T-helper 22 cell (primary cell): ENCODE data around the gene CMIP.
A peak's percentile ranks its signal among the peaks of the same experiment; 100 is the strongest.
"Not testable (repeated sequence)": the region's sequence is repeated elsewhere in the genome, so short reads cannot be mapped to it uniquely, and the experiment has no call there.

Source experiments
- DNase-seq: peaks from one replicate; pipeline ENCODE4 v3.0.0-alpha.2; 2020; ENCODE audit warnings: low read depth

CMIP gene

DNA sequence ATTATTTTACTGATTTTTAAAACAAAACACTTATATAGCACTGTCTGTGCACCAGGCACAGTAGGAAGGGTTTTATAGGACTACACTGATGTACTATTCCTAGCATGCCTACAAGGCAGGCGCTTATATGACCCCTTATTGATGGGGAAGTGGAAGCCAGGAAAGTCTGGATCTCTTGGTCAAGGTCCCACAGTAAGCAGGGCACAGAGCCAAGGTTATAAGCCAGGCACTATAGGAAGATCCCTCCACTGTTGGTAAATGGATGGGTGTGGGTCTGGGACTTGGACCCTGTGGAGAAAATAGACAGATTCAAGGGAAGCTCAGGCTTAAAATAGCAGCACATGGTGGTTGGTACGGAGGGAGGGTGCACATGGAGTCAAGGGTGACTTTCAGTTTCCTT lies 275.4 kb downstream of the CMIP start:
- DNase-seq, result no peak

DNA sequence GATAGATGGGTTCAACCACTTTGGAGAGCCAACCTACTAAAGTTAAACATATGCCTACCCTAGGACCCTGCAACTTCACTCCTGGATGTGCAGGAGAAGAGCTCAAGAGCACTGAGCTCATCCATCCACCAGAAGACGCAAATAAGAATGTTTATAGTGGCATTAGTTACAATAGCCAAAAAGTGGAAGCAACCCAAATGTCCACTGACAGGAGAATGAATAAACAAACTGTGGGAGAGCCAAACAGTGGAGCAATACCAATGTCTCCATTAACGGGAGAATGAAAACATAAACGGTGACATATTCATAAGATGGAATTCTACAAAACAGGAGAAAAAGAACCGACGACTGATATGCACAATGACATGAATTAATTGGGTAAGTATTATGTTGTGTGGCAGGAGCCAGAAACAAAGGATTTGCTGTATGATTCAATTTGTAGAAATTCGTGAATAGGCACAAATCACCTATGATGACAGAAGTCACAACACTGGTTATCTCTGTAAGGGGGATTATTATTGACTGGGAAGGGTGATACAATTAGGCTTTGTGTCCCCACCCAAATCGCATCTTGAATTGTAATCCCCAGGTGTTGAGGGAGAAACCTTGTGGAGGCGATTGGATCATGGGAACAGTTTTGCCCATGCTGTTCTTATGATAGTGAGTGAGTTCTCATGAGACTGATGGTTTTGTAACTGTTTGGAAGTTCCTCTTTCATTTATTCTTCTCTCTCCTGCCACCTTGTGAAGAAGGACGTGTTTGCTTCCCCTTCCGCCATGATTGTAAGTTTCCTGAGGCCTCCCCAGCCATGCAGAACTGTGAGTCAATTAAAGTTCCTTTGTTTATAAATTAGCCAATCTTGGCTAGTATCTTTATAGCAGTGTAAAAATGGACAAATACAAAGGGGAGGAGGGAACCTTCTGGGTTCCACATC lies 276.6 kb downstream of the CMIP start:
- no peak for DNase-seq

DNA sequence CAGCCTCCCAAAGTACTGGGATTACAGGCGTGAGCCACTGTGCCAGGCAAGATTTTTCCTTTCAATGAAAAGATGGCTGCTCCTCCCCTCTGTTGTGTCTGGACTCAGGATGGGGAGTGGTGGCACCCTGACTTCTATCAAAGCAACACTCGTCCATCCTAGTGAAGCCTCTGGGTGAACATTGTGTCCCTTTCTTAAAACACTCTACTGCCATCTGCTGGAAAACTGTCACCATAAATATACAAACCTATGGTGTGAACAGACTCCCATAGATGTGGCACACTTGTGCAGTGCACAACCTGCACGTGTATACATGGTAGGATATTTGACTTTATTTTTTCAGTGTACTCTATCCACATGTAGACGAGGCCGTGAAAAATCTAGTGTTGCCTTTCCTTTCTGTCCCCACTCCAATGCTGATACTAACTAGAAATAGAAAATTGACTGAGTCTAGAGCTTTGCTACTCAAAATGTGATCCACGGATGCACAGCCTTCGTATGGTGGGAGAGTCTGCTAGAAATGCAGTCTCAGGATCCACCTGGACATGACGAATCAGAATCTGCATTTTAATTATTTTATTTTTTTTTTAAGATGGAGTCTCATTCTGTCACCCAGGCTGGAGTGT lies 278.6 kb downstream of the CMIP start:
- DNase-seq, result no peak

DNA sequence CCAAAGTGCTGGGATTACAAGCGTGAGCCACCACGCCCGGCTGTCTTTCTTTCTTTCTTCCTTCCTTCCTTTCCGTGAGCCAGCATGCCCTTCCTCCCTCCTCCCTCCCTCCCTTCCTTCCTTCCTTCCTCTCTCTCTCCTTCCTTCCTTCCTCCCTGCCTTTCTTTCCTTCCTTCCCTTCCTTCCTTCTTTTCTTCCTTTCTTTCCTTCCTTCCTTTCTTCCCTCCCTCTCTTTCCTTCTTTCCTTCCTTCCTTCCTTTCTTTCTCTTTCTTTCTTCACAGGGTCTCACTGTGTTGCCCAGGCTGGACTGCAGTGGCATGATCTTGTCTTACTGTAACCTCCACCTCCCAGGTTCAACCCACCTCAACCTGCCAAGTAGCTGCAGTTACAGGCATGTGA lies 283.8 kb downstream of the CMIP start:
- DNase-seq, result no peak

DNA sequence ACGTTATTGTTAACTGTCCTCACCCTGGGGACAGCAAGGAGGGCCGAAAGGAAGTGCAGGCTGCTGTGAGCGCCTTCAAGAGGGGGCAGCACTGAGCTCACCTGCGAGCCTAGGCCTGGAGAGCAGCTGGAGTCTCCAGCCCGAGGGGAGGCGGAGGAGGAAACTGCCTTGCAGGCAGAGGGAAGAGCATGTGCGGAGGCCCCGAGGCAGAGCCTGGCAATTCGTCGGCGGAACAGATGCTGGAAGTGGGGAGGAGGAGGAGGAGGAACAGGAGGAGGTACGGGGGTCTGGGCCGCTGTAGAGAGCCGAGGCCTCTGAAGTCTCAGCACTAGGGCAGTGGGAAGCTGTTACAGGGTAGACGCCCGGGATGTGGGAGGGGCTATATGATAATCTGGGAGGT lies 284.8 kb downstream of the CMIP start:
- no peak for DNase-seq

DNA sequence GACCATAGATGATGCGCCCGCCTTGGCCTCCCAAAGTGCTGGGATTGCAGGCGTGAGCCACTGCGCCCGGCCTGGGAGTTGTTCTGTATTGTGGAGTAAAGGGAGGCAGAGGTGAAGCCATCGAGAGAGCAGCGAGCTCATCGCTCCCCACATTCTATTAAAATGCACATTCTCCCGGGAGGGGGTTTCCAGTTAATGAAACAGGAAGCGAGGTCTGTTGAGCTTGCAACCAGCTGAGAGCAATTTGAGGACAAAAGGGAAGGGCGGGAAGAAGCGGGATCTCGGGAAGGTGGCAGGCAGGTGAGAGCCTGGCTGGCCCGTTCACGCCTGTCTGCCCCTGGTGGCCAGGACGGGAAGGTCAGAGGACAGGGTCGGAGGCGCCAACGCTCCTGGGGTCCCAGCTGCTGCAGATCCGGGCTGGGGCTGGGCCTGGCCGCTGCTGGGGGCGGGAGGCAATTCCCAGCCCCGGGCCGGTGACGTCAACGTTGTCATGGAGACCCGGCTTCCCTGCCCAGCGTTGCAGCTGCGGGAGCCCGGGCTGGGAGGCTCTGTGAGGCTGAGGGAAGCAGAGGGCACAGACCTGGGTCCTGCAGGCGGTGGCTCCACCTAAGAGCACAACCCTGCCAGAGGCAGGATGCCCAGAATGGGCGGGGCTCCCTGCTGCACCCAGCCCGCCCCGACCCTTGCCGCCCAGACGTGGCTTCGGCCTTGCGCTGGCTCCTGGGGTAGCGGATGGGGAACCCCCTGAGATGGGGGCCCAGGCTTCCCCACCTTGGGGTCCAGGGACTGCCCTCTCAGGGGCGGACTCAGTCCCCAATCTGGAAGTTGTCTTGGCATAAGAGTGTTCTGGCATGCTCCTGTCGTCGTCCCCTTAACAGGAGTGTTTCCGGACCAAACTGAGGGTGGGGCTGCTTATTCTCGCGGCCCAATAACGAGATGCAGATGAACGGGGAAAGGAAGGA lies 285.8 kb downstream of the CMIP start:
- peak; percentile 65 for DNase-seq

DNA sequence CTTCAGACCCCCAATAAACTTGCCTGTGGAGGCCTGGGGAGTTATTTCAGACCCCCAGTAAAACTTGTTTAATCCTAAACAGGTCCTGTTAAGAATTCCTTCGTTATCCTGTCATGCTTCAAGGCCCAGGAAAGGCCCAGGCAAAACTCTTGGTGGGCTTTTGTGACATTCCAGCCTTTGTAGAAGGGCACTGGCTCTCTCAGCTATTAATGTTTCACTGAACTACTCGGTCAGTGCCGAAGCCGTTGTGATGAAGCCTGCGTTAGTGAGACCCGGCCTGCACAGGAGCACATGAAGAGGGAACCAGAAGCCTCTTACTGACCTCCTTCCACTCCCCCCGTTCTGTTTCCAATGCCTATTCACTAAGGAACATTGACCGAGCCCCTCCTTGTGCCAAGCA lies 287.0 kb downstream of the CMIP start:
- no peak for DNase-seq

DNA sequence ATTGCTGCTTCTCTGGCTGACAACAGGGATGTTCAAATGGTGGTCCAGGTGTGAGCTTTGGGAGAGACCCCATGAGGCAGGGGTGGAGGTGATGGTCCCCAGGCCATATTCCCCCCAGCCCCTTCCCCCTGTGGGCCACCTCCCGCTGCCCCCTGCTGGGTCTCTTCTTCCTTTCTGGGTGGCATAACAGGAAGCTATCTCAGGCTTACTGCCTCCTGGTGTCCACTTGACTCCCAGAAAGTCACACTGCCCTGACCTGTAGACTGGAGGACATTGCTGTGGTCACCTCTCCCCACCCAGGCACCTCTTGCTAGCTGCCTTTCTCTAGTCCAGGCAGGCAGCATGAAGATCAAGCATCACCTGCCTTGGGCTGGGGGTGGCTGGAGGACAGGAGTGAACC lies 288.1 kb downstream of the CMIP start:
- DNase-seq, result no peak

DNA sequence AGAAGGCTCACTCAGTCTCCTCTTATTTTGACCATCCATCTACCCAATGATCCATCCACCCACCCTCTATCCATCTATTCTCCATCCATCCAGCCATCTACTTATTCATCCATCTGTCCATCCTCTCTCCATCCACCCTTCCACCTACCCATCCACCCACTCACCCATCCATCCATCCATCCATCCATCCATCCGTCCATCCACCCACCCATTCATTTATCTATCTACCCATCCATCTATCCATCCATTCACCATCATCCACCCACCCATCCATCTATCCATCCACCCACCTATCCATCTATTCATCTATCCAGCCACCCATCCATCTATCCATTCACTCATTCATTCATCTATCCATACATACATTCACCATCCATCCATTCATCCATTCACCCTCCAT lies 288.7 kb downstream of the CMIP start:
- DNase-seq, result no peak

DNA sequence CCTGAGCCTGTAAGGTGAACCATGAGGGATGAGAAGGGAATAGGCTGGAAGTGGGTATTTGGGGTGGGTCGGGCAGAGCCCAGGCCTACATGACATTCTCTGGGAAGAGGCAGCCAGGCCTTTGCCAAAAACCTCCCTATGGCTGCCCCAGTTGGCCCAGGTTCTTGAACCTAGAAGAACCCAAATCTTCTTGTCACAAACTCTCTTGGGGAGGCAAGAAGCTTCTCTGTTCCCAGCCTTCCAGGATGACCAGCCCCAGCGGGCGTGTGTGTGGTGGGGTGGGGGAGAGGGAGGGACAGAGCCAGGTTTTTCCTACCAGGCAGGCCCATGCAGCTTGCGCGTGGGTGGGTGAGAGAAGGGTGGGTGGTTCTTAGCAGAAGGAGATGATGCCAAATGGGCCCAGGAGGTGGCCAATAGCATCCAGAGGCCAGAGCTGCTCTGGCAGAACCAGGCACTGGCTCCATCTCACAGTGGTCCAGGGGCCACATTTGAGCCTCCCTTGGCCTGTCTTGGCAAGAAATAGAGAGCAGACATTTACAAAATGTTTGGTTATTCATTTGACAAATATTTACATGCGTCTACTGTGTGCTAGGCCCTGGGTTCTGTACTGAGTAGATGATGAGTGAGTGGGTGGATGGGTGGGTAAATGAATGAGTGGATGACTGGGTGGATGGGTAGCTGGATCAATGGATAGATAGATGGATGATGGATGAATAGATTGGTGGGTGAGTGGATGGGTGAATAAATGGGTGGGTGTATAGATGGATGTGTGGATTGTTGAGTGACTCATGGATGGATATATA lies 290.2 kb downstream of the CMIP start:
- no peak for DNase-seq

DNA sequence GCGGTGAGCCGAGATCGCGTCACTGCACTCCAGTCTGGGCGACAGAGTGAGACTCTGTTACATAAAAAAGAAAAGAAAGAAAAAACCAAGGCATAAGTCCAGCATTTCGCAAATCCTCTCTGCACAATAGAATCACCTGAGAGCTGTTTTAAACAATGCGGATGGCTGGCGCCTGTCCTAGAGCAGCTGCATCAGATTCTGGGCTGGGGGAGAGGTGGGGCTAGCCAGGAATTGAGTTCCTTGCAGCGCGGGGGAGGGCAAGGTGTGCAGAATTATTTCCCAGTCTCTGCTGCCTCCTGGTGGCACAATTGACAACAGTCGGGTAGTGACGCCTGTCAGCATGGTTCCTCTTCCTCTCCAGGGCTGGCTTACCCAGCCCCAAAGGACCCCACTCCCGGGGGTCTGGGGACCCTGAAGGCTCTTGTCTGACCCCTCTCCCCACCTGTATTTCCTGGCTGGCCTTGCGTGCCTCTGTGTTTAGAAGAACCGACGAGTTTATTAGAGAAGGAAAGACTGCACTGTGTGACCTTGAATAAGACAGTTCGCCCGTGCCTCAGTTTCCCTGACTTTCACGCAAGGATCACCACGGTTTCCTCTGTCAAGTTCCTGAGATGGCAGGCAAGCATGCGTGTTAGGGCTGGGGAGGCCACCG lies 293.4 kb downstream of the CMIP start:
- DNase-seq, result peak; percentile 57

DNA sequence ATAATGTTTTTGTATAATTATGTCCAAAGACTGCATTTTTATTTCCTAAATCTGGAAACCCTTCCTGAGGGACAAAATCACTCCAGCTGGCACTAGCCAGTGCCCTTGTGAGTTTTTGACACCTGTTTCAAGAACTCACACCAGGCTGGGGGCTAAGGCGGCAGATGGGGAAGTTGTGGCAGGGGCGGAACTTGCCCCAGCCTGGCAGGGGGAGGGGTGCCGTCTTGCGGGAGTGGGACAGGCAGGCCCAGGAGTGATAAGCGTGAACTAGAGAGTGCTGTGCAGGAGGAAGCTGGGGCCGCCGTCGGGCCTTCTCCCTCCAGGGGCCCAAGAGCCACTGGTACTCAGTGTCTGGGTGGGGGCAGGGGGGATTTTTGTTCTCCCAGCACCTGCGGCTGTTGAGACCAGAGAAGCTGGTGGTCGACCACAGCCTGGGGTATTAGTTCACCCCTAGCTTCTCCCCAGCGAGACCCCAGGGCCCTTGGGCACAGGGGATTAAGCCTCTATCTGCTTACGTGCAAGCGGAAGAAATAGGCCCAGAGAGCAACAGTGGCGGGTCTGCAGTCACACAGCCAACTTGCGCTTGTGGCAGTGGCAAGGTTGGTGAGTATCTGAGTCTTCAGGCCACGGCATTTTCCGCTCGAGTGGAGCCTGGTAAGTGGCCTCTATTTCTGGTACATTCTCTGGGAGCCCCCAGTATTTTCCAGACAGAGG lies 294.3 kb downstream of the CMIP start:
- DNase-seq, result no peak

DNA sequence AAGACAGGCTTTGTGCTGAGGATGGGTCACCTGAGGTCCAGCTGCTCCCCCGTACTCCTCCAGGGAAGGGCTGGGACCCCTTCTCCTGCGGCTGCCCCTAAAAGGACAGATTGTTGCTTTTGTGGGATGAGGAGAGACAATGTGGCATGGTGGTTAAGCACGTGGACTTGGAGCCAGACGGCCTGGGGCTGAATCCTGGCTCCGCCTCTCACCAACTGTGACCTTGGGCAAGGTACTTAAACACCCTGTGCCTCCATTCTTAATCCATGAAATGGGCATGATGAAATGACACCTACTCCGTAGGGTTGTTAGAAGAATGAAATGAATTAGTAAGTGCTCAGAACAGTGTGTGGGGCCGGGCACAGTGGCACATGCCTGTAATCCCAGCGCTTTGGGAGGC lies 294.9 kb downstream of the CMIP start:
- no peak for DNase-seq

DNA sequence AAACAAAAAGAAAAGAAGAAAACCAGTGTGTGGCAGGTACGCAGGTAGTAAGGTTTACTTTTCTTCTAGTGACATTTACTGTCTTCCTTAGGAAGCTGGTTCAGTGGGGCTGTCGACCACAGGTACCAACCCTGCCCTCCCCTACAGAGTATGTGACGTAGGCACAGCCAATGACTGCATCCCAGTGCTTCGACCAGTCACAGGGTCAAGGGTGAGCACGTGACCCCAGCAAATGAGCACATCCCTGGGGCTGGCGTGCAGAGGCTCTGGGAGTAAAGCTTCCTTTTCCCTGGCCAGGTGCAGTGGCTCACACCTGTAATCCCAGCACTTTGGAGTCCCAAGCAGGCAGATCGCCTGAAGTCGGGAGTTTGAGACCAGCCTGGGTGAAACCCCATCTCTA lies 295.6 kb downstream of the CMIP start:
- DNase-seq, result no peak

DNA sequence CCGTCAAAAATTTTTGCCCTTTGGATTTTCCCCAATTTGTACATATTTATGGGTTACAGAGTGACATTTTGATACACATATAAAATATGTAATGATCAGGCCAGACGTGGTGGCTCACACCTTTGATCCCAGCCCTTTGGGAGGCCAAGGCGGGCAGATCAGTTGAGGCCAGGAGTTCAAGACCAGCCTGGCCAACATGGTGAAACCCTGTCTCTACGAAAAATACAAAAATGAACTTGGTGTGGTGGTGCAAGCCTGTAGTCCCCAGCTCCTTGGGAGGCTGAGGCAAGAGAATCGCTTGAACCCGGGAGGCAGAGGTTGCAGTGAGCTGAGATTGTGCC lies 296.8 kb downstream of the CMIP start:
- DNase-seq, result not testable (repeated sequence)

DNA sequence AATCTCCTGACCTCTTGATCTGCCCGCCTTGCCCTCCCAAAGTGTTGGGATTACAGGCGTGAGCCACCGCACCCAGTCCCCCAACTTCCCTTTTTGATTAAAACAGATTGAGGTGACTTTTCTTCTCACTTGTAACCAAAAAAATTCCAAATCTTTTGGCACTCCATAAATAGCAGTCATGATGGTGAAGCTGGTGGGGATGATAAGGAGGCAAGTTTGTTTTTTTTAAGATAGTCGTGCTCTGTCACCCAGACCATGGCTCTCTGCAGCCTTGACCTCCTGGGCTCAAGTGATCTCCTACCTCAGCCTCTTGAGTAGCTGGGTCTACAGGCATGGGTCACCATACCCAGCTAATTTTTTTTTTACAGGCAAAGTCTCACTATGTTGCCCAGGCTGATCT lies 299.8 kb downstream of the CMIP start:
- DNase-seq, result no peak

DNA sequence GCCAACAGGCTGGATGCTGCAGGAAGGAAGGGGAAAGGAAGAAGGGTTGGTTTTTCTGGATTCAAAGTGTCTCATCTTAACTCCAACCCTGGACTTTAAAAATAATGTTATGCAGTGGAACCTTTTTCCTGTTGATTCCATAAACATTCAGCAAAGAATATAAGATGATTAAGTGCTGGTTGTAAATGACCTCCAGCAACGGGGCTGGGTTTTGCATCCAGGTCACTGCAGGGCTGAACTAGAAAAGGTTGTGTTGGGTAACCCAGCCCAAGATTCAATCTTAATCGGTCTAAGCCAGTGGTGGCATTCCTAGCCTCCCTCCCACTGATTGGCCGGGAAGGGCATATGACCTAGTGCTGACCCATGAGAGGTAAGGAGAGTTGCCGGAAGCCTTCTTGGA lies 300.3 kb downstream of the CMIP start:
- no peak for DNase-seq

DNA sequence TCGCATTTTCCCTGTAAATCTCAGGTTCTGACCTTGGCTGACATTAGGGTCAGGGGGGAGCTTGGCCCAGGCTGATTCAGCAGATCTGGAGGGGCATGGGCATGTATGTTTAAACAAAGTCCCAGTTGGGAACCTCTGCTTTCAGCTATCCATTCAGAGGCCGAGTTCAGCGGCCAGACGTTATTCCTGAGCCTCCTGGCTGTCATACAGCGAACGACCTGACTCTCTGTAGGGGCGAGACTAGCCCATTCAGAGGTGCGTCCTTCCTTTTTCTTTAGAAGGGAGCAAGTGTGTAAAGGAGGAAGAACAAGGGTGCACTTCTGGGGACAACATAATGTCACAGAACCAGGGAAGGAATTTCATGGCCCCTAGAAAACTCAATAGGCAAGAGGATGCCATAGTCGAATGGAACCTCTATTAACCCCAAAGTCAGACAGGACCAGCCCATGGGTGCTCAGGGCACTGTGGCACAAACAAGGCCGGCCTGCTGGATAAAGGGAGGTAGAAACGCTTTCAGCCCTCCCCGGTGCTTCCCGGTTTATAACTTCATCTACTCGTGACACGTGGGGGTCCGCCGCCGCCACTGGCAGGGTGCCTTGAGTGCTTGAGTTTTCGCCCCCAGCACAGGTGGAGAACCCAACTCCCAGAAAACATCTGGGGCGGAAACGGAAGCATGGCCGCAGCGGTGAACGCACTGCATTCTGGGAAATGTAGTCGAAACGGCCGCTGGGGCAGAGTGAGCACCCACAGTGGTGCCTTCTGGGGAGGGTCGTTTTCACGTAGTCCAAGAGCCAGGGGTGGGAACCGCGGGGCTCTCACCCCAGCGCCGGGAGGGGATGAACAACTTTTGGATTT lies 301.3 kb downstream of the CMIP start:
- peak; percentile 51 for DNase-seq

DNA sequence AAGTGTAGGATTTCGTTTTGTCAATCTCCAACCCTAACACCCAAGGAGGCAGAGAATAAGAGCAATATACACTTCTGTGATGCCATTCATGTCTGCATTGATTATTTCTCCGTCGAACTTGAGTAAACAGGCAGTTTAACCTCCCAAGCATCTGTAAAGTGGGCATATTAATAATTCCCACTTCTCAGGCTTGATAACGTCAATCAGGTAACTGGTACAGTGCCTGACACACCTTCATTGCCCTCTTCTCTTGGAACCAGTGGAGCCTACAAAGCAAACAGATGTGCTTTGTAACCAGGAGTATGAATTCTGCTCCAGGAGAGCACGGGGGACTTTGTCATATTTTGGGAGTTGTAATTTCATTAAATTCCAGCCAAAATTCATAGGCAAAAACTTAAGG lies 302.0 kb downstream of the CMIP start:
- no peak for DNase-seq
